Measurements from ENCODE around the gene ATAD3A. TPM values are rescaled to one million over a fixed set of nuclear protein-coding genes. Genes with fewer than 3 reads are reported as not detected.

The ATAD3A gene
- total RNA-seq, 1 donor from 2014 or later = 31.7 TPM

DNA sequence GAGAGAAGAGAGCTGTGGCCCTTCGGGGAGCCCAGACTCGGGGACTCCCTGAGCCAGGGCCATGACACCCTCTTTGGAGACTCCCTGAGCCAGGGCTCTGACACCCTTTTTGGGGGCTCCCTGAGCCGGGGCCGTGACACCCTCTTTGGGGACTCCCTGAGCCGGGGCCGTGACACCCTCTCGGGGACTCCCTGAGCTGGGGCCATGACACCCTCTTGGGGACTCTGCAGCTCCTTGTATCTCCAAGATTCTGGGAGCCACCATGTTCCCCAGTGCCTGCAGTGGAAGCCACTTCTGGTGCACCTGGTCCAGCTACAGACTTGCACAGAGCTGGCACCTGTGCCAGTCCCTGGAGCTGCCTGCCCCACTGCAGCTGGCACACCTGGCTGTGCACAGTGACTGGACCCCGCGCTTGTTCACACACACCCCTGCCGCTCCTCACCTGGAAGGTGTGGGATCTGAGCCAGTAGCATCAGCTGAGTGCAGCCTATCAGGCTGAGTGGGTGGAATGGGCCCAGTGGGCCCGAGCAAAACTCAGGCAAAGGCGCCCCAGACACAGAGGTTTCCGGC lies 66.5 kb downstream of the ATAD3A start:
- H3K27me3 Mint-ChIP-seq (ENCODE audit: unreplicated experiment) = peaks cover 16% of the 10 kb centered on the region
- peaks cover 14% of the 10 kb centered on the region for H3K4me1 Mint-ChIP-seq (ENCODE audit: unreplicated experiment)
- no peaks in the 10 kb centered on the region for H3K9me3 Mint-ChIP-seq (ENCODE audit: unreplicated experiment)
- DNase-seq (ENCODE audit: extremely low spot score, unreplicated experiment) = no peak
- TF ChIP-seq, protein P1, sequence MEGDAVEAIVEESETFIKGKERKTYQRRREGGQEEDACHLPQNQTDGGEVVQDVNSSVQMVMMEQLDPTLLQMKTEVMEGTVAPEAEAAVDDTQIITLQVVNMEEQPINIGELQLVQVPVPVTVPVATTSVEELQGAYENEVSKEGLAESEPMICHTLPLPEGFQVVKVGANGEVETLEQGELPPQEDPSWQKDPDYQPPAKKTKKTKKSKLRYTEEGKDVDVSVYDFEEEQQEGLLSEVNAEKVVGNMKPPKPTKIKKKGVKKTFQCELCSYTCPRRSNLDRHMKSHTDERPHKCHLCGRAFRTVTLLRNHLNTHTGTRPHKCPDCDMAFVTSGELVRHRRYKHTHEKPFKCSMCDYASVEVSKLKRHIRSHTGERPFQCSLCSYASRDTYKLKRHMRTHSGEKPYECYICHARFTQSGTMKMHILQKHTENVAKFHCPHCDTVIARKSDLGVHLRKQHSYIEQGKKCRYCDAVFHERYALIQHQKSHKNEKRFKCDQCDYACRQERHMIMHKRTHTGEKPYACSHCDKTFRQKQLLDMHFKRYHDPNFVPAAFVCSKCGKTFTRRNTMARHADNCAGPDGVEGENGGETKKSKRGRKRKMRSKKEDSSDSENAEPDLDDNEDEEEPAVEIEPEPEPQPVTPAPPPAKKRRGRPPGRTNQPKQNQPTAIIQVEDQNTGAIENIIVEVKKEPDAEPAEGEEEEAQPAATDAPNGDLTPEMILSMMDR (IDR thresholded peaks at IDR 0.05) = no peak
- H3K27ac Mint-ChIP-seq (ENCODE audit: unreplicated experiment) = no peak overlapping the region
- no peaks in the 10 kb centered on the region for H3K36me3 Mint-ChIP-seq (ENCODE audit: unreplicated experiment)
- H3K4me3 Mint-ChIP-seq (ENCODE audit: unreplicated experiment) = no peak overlapping the region

DNA sequence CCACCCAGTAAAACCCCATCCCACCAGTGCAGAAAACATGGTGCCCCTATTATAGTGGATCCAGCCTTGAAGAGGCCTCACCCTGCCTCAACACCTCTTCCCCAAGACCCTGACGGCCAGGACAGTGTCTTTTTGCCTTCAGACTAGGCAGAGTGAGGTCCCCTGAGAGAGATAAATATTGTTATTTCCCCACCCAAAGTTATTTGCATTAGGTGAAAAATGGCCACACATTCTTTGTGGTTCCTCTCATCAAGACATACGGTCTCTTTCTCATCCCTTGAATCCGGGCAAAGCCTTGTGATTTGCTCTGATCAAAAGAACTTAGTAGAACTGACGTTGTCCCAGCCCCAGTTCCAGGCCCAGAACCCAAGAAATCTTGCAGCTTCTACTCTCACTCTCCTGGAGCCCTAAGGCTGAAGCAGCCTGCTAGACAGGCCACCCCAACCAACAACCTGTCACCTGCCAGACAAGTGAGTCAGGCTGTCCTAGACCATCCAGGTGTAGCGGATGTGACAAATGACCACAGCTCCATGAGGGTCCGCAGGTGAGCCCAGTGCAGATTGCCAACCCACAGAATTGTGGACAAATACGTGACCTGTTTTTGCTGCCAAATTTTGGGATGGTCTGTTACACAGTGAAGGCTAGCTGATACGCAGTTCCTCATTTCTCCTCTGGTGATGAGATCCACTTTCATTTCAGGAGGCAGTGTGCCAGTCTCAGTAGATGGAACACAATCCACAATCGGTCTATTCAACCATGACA lies 70.8 kb downstream of the ATAD3A start:
- Mint-ChIP-seq H3K4me3 (ENCODE audit: unreplicated experiment) (no peak overlapping the region), H3K27me3 (ENCODE audit: unreplicated experiment) (peaks cover 26% of the 10 kb centered on the region), H3K27ac (ENCODE audit: unreplicated experiment) (no peak overlapping the region)

DNA sequence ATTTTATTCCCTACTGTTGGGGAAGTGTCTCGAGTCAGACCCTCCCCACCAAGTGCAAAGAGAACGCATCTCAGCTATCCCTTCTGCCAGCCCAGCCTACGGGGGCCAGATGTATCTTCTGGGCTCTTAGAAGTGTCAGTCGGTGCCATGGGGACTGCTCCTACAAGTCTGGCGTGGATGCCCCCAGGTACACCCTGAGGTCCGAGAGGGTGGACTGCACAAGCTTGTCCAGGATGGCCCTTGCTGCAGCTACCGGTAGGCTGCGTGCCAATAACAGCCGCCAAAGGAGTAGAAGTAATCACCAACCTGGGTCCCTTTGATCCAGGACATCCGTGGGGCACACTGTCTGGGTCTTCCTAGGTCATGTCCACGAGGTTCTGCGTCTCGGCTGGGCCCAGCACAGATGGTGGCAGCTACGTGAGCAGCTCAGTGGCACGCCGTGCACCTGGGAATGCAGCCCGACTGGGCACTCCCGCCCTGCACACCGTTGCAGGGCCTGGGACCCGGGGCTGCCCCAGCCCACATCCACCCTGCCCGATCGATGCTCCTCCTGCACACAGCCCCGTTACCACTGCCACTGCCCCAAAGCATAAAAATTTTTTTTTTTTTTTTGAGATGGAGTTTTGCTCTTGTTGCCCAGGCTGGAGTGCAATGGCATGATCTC lies 71.5 kb downstream of the ATAD3A start:
- Mint-ChIP-seq H3K27ac (ENCODE audit: unreplicated experiment) (no peak overlapping the region), H3K27me3 (ENCODE audit: unreplicated experiment) (peaks cover 26% of the 10 kb centered on the region), H3K4me3 (ENCODE audit: unreplicated experiment) (no peak overlapping the region), H3K9me3 (ENCODE audit: unreplicated experiment) (no peaks in the 10 kb centered on the region), H3K36me3 (ENCODE audit: unreplicated experiment) (no peaks in the 10 kb centered on the region), H3K4me1 (ENCODE audit: unreplicated experiment) (peaks cover 4% of the 10 kb centered on the region)
- TF ChIP-seq, protein P1 (IDR thresholded peaks at IDR 0.05) = no peak
- no peak for DNase-seq (ENCODE audit: extremely low spot score, unreplicated experiment)

More for the DNA sequence above, 70.8 kb downstream of the ATAD3A start:
- TF ChIP-seq, protein P1 (IDR thresholded peaks at IDR 0.05) = no peak
- DNase-seq (ENCODE audit: extremely low spot score, unreplicated experiment) = no peak
- Mint-ChIP-seq H3K4me1 (ENCODE audit: unreplicated experiment) (peaks cover 4% of the 10 kb centered on the region), H3K9me3 (ENCODE audit: unreplicated experiment) (no peaks in the 10 kb centered on the region), H3K36me3 (ENCODE audit: unreplicated experiment) (no peaks in the 10 kb centered on the region)

Other genes starting within 250 kb of the ATAD3A start
- gene UBE2J2, start 238.3 kb upstream of the ATAD3A start, total RNA-seq = 58.2 and 65.1 TPM in 2 replicates
- gene SCNN1D, start 231.7 kb upstream of the ATAD3A start, total RNA-seq = 6.2 and 11.0 TPM in 2 replicates
- gene ACAP3, start 204.2 kb upstream of the ATAD3A start, total RNA-seq = 62.7 and 73.8 TPM in 2 replicates
- 21.5 and 22.1 TPM in 2 replicates for gene PUSL1, start 203.6 kb upstream of the ATAD3A start, total RNA-seq
- gene INTS11, start 187.5 kb upstream of the ATAD3A start, total RNA-seq = 101 and 106 TPM in 2 replicates
- 23.5 and 24.7 TPM in 2 replicates for gene CPTP, start 187.4 kb upstream of the ATAD3A start, total RNA-seq
- 0.57 and 0.97 TPM in 2 replicates for gene TAS1R3, start 180.9 kb upstream of the ATAD3A start, total RNA-seq
- 92.9 and 95.7 TPM in 2 replicates for gene DVL1, start 162.7 kb upstream of the ATAD3A start, total RNA-seq
- gene MXRA8, start 153.6 kb upstream of the ATAD3A start, total RNA-seq = 440 and 449 TPM in 2 replicates
- gene AURKAIP1, start 137.0 kb upstream of the ATAD3A start, total RNA-seq = 116 and 120 TPM in 2 replicates
- 262 and 272 TPM in 2 replicates for gene CCNL2, start 112.8 kb upstream of the ATAD3A start, total RNA-seq
- 82.1 and 86.9 TPM in 2 replicates for gene MRPL20, start 104.9 kb upstream of the ATAD3A start, total RNA-seq
- 0.21 and 0.24 TPM in 2 replicates for gene ANKRD65, start 90.9 kb upstream of the ATAD3A start, total RNA-seq
- 15.6 and 17.5 TPM in 2 replicates for gene VWA1, start 76.5 kb upstream of the ATAD3A start, total RNA-seq
- gene ATAD3C, start 62.5 kb upstream of the ATAD3A start, total RNA-seq = 0.27 and 0.44 TPM in 2 replicates
- 26.9 and 28.6 TPM in 2 replicates for gene ATAD3B, start 40.4 kb upstream of the ATAD3A start, total RNA-seq
- 12.4 and 16.6 TPM in 2 replicates for gene TMEM240, start 28.5 kb downstream of the ATAD3A start, total RNA-seq
- 117 and 121 TPM in 2 replicates for gene SSU72, start 62.7 kb downstream of the ATAD3A start, total RNA-seq
- 25.6 and 28.0 TPM in 2 replicates for gene FNDC10, start 88.0 kb downstream of the ATAD3A start, total RNA-seq
- 105 and 108 TPM in 2 replicates for gene MIB2, start 103.3 kb downstream of the ATAD3A start, total RNA-seq
- 4.8 and 8.5 TPM in 2 replicates for gene MMP23B, start 120.0 kb downstream of the ATAD3A start, total RNA-seq
- 28.8 and 29.7 TPM in 2 replicates for gene CDK11B, start 146.8 kb downstream of the ATAD3A start, total RNA-seq
- 84.9 and 85.2 TPM in 2 replicates for gene SLC35E2B, start 180.6 kb downstream of the ATAD3A start, total RNA-seq
- gene CDK11A, start 212.2 kb downstream of the ATAD3A start, total RNA-seq = 44.2 and 51.3 TPM in 2 replicates

Data from osteocyte (in vitro differentiated cells).